Endodermal cell (in vitro differentiated cells): ENCODE data around the gene BMS1. TPM values are rescaled to one million over a fixed set of nuclear protein-coding genes. Genes with fewer than 3 reads are reported as not detected.

Experiments
- DNase-seq: peaks from one replicate; pipeline ENCODE4 v3.0.0-alpha.2; 2017
- H3K27ac ChIP-seq: 2 replicates; pipeline ENCODE4 v1.5.1; 2013; ENCODE audit warnings: mild to moderate bottlenecking, low read depth, low read length, moderate library complexity
- H3K27me3 ChIP-seq: 2 replicates; pipeline ENCODE4 v1.6.1; 2013; ENCODE audit warnings: mild to moderate bottlenecking, low read length, moderate library complexity; ENCODE audit not compliant: insufficient read depth, control insufficient read depth, poor library complexity, severe bottlenecking
- H3K36me3 ChIP-seq: 2 replicates; pipeline ENCODE4 v1.7.0; 2013; ENCODE audit warnings: mild to moderate bottlenecking, low read length, moderate library complexity; ENCODE audit not compliant: control insufficient read depth, insufficient read depth
- H3K4me1 ChIP-seq: one replicate; pipeline ENCODE4 v1.7.0; 2013; ENCODE audit warnings: low read length; ENCODE audit not compliant: control insufficient read depth, insufficient read depth
- H3K4me3 ChIP-seq: 2 replicates; pipeline ENCODE4 v1.5.1; 2013; ENCODE audit warnings: mild to moderate bottlenecking, low read length, moderate library complexity
- H3K9ac ChIP-seq: 2 replicates; pipeline ENCODE4 v1.6.1; 2013; ENCODE audit warnings: mild to moderate bottlenecking, low read length, moderate library complexity; ENCODE audit not compliant: poor library complexity, severe bottlenecking; ENCODE audit errors: extremely low read depth
- H3K9me3 ChIP-seq: 2 replicates; pipeline ENCODE4 v1.6.1; 2013; ENCODE audit warnings: mild to moderate bottlenecking, low read length, moderate library complexity; ENCODE audit not compliant: control insufficient read depth
- H3K27ac Mint-ChIP-seq: 2 replicates; pipeline ENCODE4 v1.8.0; 2020; ENCODE audit warnings: mixed read lengths
- H3K27me3 Mint-ChIP-seq: 2 replicates; pipeline ENCODE4 v1.8.0; 2021; ENCODE audit warnings: mild to moderate bottlenecking, mixed read lengths; ENCODE audit not compliant: insufficient read depth
- H3K36me3 Mint-ChIP-seq: 2 replicates; pipeline ENCODE4 v1.8.0; 2020; ENCODE audit warnings: low read depth, mixed read lengths
- H3K4me1 Mint-ChIP-seq: 2 replicates; pipeline ENCODE4 v1.8.0; 2020; ENCODE audit warnings: mixed read lengths
- H3K4me3 Mint-ChIP-seq: 2 replicates; pipeline ENCODE4 v1.8.0; 2020; ENCODE audit warnings: mild to moderate bottlenecking, moderate library complexity, mixed read lengths
- H3K9me3 Mint-ChIP-seq: 2 replicates; pipeline ENCODE4 v1.8.0; 2020; ENCODE audit warnings: mild to moderate bottlenecking, mixed read lengths
- CTCF ChIP-seq: fragments of 200-600 bp; sonication (generic); conservative IDR thresholded peaks from 2 replicates; pipeline ENCODE4 v1.5.0; 2021; ENCODE audit warnings: antibody characterized with exemption, mild to moderate bottlenecking
- WGBS, 2 experiments: methylation state at CpG; one replicate each; pipeline versions ENCODE4 v1.1.5 to v1.1.7; 2013; ENCODE audit warnings: missing lambda C conversion rate in 2 of 2, mixed read lengths in 1 of 2; ENCODE audit not compliant: insufficient coverage in 1 of 2, insufficient read length in 1 of 2; 5-methylcytosine and 5-hydroxymethylcytosine counted together
- total RNA-seq, 2 donors: library from RNA; stranded (reverse); fragmentation: NEBNext Ultra II Directional in 1 of 2; extraction: Animal tissue kit (Norgen Biotek cat#: 25700) in 1 of 2; gene quantifications; 2 replicates in 1 of 2; 3 replicates in 1 of 2; pipeline ENCODE4 v1.2.1, GENCODE V29; 2021

The BMS1 gene
- total RNA-seq, 2 donors from 2014 or later, result 19.8 to 24.2 TPM

GRCh38 chr10:42783181-42783549, 570 bp downstream of the BMS1 start:
- Histone ChIP-seq H3K4me3 (peak overlapping the region; percentile 96), H3K9me3 (no peaks in the 10 kb centered on the region), H3K36me3 (peaks cover 39% of the 10 kb centered on the region), H3K27ac (peak overlapping the region; percentile 91), H3K4me1 (no peaks in the 10 kb centered on the region), H3K9ac (peak overlapping the region; percentile 76), H3K27me3 (peaks cover 25% of the 10 kb centered on the region)
- Mint-ChIP-seq H3K27me3 (peaks cover 30% of the 10 kb centered on the region), H3K9me3 (no peaks in the 10 kb centered on the region), H3K27ac (peak overlapping the region; percentile 99), H3K4me3 (peak overlapping the region; percentile 95), H3K36me3 (peaks cover 29% of the 10 kb centered on the region), H3K4me1 (no peaks in the 10 kb centered on the region)
- 4 to 5% methylated on average over 8 to 11 of the region's 11 CpGs for WGBS, 2 experiments
- no peak for TF ChIP-seq CTCF
- DNase-seq, result no peak

DNA sequence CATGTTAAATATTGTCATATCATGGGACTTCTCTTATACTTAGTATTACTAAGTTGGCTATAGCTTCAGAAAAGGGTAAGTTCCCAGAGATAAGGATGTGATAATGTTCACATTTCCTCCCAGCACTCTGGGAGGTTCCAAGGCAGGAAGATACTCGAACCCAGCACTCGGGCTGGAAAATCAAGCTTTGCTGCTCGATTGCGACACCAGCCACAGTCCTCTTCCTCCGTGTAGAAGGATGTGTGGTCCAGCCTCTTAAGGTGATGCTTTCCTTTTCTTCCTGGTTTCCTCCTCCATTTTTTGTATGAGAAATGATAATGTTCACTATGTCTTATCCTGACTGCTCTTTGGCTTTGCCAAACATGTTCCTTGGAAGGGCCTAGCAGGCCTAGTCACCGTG, 3.2 kb downstream of the BMS1 start:
- H3K36me3 Mint-ChIP-seq, result peaks cover 47% of the 10 kb centered on the region

DNA sequence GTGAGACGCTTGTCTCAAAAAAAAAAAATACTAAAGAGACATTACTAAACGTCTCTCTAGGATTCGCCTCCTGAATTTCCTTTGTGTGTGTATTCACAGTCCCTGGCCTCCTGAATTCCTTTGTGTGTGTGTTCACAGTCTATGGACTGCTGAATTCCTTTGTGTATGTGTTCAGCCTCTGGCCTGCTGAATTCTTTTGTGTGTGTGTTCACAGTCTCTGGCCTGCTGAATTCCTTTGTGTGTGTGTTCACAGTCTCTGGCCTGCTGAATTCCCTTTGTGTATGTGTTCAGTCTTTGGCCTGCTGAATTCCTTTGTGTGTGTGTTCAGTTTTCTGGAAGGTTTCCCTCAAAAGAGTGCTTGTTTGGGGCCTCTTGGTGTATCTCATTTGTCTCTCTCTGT, 8.2 kb downstream of the BMS1 start:
- no peak overlapping the region for H3K4me3 Mint-ChIP-seq
- Histone ChIP-seq H3K27me3 (no peaks in the 10 kb centered on the region), H3K4me1 (no peaks in the 10 kb centered on the region), H3K9ac (no peak overlapping the region), H3K36me3 (peaks cover 88% of the 10 kb centered on the region), H3K9me3 (no peaks in the 10 kb centered on the region), H3K27ac (peak overlapping the region; percentile 30), H3K4me3 (no peak overlapping the region)
- no peaks in the 10 kb centered on the region for H3K4me1 Mint-ChIP-seq
- H3K27me3 Mint-ChIP-seq, result no peaks in the 10 kb centered on the region
- no peak for DNase-seq
- no peak overlapping the region for H3K27ac Mint-ChIP-seq
- H3K36me3 Mint-ChIP-seq, result peaks cover 79% of the 10 kb centered on the region
- whole genome bisulfite sequencing, 2 experiments, result 78 to 96% methylated on average over 3 of the region's 3 CpGs
- no peaks in the 10 kb centered on the region for H3K9me3 Mint-ChIP-seq
- TF ChIP-seq CTCF, result no peak

More for the DNA sequence above, 3.2 kb downstream of the BMS1 start:
- H3K36me3 ChIP-seq, result peaks cover 61% of the 10 kb centered on the region
- 90 to 96% methylated on average over 2 to 6 of the region's 6 CpGs for WGBS, 2 experiments
- H3K27me3 Mint-ChIP-seq, result peaks cover 8% of the 10 kb centered on the region
- no peak for TF ChIP-seq CTCF
- H3K9me3 Mint-ChIP-seq, result no peaks in the 10 kb centered on the region
- no peaks in the 10 kb centered on the region for H3K4me1 Mint-ChIP-seq
- DNase-seq, result no peak
- H3K9me3 ChIP-seq, result no peaks in the 10 kb centered on the region
- H3K9ac ChIP-seq, result no peak overlapping the region
- peaks cover 10% of the 10 kb centered on the region for H3K27me3 ChIP-seq
- H3K27ac ChIP-seq, result no peak overlapping the region
- no peak overlapping the region for H3K27ac Mint-ChIP-seq
- no peak overlapping the region for H3K4me3 Mint-ChIP-seq
- no peak overlapping the region for H3K4me3 ChIP-seq
- H3K4me1 ChIP-seq, result no peaks in the 10 kb centered on the region
